Hepatocyte (in vitro differentiated cells): ENCODE results near the gene TFAP2B.

Experiments
- CTCF ChIP-seq: fragments of 200-600 bp; sonication (generic); IDR thresholded peaks from 2 replicates; pipeline ENCODE4 v1.5.1; 2016; ENCODE audit warnings: antibody characterized with exemption, mild to moderate bottlenecking; ENCODE audit not compliant: poor library complexity
- EZH2 ChIP-seq: fragments of 200-600 bp; sonication (generic); IDR thresholded peaks from 2 replicates; pipeline ENCODE4 v1.6.1; 2016; ENCODE audit warnings: antibody characterized with exemption, mild to moderate bottlenecking, borderline replicate concordance

- TF ChIP-seq CTCF (no peak), EZH2 (no peak)
Observed at GRCh38 chr6:50864601-50865000, 45.9 kb downstream of the TFAP2B start.
